GM12878 (cell line): ENCODE results near the gene ATF6. TPM values are rescaled to one million over a fixed set of nuclear protein-coding genes. Genes with fewer than 3 reads are reported as not detected.

ENCODE experiments used
- GABPA ChIP-seq: IDR thresholded peaks from 2 replicates; pipeline ENCODE4 v1.6.1; 2014; ENCODE audit warnings: antibody characterized with exemption, low read depth, mild to moderate bottlenecking, inconsistent platforms
- HDAC2 ChIP-seq: fragments of 200-600 bp; sonication (generic); IDR thresholded peaks from 2 replicates; pipeline ENCODE4 v1.6.1; 2017
- MEF2B ChIP-seq: fragments of 450-650 bp; IDR thresholded peaks from 2 replicates; pipeline ENCODE4 v1.6.1; 2018; ENCODE audit warnings: mild to moderate bottlenecking, moderate library complexity; ENCODE audit not compliant: partially characterized antibody, poor library complexity, severe bottlenecking
- MYB ChIP-seq: fragments of 150-350 bp; IDR thresholded peaks from 2 replicates; pipeline ENCODE4 v1.6.1; 2014; ENCODE audit warnings: mild to moderate bottlenecking, low read depth, low read length, borderline replicate concordance
- NFIC ChIP-seq: IDR thresholded peaks from 2 replicates; pipeline ENCODE4 v1.6.1; 2012; ENCODE audit warnings: low read depth, mild to moderate bottlenecking, inconsistent platforms, low read length, moderate library complexity
- NFXL1 ChIP-seq: fragments of 450-650 bp; IDR thresholded peaks from 2 replicates; pipeline ENCODE4 v1.6.1; 2017; ENCODE audit warnings: antibody characterized with exemption, mild to moderate bottlenecking, borderline replicate concordance
- NFYA ChIP-seq: IDR thresholded peaks from 2 replicates; pipeline ENCODE4 v1.6.1; 2011; ENCODE audit warnings: low read depth, mild to moderate bottlenecking, low read length, improper control_type of control experiment, borderline replicate concordance
- NR2C1 ChIP-seq: fragments of 450-650 bp; IDR thresholded peaks from 2 replicates; pipeline ENCODE4 v1.6.1; 2017; ENCODE audit warnings: antibody characterized with exemption, mild to moderate bottlenecking, moderate library complexity
- SMAD5 ChIP-seq: IDR thresholded peaks from 2 replicates; pipeline ENCODE4 v1.6.1; 2016; ENCODE audit warnings: antibody characterized with exemption, low read depth
- TCF7 ChIP-seq: IDR thresholded peaks from 2 replicates; pipeline ENCODE4 v1.6.1; 2014; ENCODE audit warnings: antibody characterized with exemption, borderline replicate concordance
- WRNIP1 ChIP-seq: IDR thresholded peaks from 2 replicates; pipeline ENCODE4 v1.6.1; 2011; ENCODE audit warnings: low read depth, low read length, improper control_type of control experiment, borderline replicate concordance
- polyA plus RNA-seq, 11 experiments: library from polyadenylated mRNA; depleted of rRNA in 4 of 11; unstranded in 6 of 11; stranded (reverse) in 5 of 11; fragments of >200 nt; fragmentation: Nextera tagmentation in 4 of 11; fragmentation: Illumina TruSeq in 1 of 11; extraction: Ambion mirVana in 4 of 11; extraction: Trizol in 1 of 11; gene quantifications; 1 replicate in 1 of 11; 2 replicates in 10 of 11; pipeline versions ENCODE4 v1.2.1 to v1.2.3, GENCODE V29; 2011 to 2016; ENCODE audit warnings: inconsistent platforms in 2 of 11, missing spikeins in 2 of 11, low read depth in 1 of 11
- total RNA-seq, 4 experiments: library from RNA; depleted of rRNA in 3 of 4; stranded (reverse); fragments of >200 nt in 3 of 4; fragmentation: Illumina TruSeq in 1 of 4; extraction: Trizol in 1 of 4; gene quantifications; 2 replicates each; pipeline versions ENCODE4 v1.2.1 to v1.2.3, GENCODE V29; 2013 to 2021
- TF ChIP-seq, protein P1 (sequence below): fragments of 150-350 bp; IDR thresholded peaks from 2 replicates; pipeline ENCODE4 v1.6.1; 2016; ENCODE audit warnings: low read depth, low read length
- TF ChIP-seq, protein P2 (sequence below): IDR thresholded peaks from 2 replicates; pipeline ENCODE4 v1.6.1; 2012; ENCODE audit warnings: low read length, inconsistent platforms
- TF ChIP-seq, protein P3 (sequence below): fragments of 450-650 bp; conservative IDR thresholded peaks from 2 replicates; pipeline ENCODE4 v1.6.1; 2017; ENCODE audit warnings: mild to moderate bottlenecking, moderate library complexity
- TF ChIP-seq, protein P4 (sequence below): IDR thresholded peaks from 2 replicates; pipeline ENCODE4 v1.6.1; 2011; ENCODE audit warnings: low read depth, mild to moderate bottlenecking, low read length, moderate library complexity, borderline replicate concordance; ENCODE audit errors: extremely low read depth
- TF ChIP-seq, protein P5 (sequence below): fragments of 150-350 bp; IDR thresholded peaks from 2 replicates; pipeline ENCODE4 v1.6.1; 2014; ENCODE audit warnings: mild to moderate bottlenecking, low read depth, low read length
- TF ChIP-seq, protein P6 (sequence below): fragments of 450-650 bp; IDR thresholded peaks from 2 replicates; pipeline ENCODE4 v1.6.1; 2017; ENCODE audit warnings: mild to moderate bottlenecking, moderate library complexity

Gene ATF6
- total and polyA plus RNA-seq, 10 of the 15 experiments (the other 5 are each of a cell fraction or from before 2014, with no cell fraction given) = 7.8 to 24.3 (median 14.7) TPM

DNA sequence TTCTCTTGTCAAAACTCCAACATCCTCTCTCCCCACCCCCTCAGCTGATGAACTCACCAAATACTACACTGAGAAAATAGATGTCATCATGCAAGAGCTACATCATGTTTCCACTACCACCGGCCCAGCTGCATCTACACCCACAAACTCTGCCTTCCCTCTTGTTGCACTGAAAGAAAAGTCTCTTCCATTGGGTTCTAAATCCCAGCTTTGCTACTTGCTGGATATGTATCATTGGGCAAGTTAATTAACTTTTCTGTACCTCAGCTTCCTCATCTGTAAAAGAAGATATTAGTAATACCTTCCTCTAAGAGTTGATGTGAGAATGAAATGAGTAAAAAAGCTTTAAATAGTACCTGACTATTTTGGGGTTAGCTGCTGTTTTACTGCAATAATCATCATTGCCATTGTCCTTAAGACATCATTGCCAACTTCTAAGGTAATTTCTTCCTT is 149.0 kb downstream of the ATF6 start (continued):
- TF ChIP-seq, protein P1, sequence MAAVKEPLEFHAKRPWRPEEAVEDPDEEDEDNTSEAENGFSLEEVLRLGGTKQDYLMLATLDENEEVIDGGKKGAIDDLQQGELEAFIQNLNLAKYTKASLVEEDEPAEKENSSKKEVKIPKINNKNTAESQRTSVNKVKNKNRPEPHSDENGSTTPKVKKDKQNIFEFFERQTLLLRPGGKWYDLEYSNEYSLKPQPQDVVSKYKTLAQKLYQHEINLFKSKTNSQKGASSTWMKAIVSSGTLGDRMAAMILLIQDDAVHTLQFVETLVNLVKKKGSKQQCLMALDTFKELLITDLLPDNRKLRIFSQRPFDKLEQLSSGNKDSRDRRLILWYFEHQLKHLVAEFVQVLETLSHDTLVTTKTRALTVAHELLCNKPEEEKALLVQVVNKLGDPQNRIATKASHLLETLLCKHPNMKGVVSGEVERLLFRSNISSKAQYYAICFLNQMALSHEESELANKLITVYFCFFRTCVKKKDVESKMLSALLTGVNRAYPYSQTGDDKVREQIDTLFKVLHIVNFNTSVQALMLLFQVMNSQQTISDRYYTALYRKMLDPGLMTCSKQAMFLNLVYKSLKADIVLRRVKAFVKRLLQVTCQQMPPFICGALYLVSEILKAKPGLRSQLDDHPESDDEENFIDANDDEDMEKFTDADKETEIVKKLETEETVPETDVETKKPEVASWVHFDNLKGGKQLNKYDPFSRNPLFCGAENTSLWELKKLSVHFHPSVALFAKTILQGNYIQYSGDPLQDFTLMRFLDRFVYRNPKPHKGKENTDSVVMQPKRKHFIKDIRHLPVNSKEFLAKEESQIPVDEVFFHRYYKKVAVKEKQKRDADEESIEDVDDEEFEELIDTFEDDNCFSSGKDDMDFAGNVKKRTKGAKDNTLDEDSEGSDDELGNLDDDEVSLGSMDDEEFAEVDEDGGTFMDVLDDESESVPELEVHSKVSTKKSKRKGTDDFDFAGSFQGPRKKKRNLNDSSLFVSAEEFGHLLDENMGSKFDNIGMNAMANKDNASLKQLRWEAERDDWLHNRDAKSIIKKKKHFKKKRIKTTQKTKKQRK = no peak
- TF ChIP-seq MYB (no peak), NR2C1 (no peak), HDAC2 (no peak), SMAD5 (no peak), GABPA (peak; percentile 54; the same call in 1 of the 2 replicates), MEF2B (peak; percentile 90), NFYA (no peak), NFXL1 (no peak), WRNIP1 (no peak), TCF7 (0 out of 2 replicates have a peak, but pooled peaks have one; percentile 57), NFIC (peak; percentile 95)
- TF ChIP-seq, protein P2, sequence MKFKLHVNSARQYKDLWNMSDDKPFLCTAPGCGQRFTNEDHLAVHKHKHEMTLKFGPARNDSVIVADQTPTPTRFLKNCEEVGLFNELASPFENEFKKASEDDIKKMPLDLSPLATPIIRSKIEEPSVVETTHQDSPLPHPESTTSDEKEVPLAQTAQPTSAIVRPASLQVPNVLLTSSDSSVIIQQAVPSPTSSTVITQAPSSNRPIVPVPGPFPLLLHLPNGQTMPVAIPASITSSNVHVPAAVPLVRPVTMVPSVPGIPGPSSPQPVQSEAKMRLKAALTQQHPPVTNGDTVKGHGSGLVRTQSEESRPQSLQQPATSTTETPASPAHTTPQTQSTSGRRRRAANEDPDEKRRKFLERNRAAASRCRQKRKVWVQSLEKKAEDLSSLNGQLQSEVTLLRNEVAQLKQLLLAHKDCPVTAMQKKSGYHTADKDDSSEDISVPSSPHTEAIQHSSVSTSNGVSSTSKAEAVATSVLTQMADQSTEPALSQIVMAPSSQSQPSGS = peak; percentile 97
- TF ChIP-seq, protein P3, sequence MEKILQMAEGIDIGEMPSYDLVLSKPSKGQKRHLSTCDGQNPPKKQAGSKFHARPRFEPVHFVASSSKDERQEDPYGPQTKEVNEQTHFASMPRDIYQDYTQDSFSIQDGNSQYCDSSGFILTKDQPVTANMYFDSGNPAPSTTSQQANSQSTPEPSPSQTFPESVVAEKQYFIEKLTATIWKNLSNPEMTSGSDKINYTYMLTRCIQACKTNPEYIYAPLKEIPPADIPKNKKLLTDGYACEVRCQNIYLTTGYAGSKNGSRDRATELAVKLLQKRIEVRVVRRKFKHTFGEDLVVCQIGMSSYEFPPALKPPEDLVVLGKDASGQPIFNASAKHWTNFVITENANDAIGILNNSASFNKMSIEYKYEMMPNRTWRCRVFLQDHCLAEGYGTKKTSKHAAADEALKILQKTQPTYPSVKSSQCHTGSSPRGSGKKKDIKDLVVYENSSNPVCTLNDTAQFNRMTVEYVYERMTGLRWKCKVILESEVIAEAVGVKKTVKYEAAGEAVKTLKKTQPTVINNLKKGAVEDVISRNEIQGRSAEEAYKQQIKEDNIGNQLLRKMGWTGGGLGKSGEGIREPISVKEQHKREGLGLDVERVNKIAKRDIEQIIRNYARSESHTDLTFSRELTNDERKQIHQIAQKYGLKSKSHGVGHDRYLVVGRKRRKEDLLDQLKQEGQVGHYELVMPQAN = no peak
- TF ChIP-seq, protein P4, sequence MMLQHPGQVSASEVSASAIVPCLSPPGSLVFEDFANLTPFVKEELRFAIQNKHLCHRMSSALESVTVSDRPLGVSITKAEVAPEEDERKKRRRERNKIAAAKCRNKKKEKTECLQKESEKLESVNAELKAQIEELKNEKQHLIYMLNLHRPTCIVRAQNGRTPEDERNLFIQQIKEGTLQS = no peak
- TF ChIP-seq, protein P5, sequence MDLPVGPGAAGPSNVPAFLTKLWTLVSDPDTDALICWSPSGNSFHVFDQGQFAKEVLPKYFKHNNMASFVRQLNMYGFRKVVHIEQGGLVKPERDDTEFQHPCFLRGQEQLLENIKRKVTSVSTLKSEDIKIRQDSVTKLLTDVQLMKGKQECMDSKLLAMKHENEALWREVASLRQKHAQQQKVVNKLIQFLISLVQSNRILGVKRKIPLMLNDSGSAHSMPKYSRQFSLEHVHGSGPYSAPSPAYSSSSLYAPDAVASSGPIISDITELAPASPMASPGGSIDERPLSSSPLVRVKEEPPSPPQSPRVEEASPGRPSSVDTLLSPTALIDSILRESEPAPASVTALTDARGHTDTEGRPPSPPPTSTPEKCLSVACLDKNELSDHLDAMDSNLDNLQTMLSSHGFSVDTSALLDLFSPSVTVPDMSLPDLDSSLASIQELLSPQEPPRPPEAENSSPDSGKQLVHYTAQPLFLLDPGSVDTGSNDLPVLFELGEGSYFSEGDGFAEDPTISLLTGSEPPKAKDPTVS = no peak
- TF ChIP-seq, protein P6, sequence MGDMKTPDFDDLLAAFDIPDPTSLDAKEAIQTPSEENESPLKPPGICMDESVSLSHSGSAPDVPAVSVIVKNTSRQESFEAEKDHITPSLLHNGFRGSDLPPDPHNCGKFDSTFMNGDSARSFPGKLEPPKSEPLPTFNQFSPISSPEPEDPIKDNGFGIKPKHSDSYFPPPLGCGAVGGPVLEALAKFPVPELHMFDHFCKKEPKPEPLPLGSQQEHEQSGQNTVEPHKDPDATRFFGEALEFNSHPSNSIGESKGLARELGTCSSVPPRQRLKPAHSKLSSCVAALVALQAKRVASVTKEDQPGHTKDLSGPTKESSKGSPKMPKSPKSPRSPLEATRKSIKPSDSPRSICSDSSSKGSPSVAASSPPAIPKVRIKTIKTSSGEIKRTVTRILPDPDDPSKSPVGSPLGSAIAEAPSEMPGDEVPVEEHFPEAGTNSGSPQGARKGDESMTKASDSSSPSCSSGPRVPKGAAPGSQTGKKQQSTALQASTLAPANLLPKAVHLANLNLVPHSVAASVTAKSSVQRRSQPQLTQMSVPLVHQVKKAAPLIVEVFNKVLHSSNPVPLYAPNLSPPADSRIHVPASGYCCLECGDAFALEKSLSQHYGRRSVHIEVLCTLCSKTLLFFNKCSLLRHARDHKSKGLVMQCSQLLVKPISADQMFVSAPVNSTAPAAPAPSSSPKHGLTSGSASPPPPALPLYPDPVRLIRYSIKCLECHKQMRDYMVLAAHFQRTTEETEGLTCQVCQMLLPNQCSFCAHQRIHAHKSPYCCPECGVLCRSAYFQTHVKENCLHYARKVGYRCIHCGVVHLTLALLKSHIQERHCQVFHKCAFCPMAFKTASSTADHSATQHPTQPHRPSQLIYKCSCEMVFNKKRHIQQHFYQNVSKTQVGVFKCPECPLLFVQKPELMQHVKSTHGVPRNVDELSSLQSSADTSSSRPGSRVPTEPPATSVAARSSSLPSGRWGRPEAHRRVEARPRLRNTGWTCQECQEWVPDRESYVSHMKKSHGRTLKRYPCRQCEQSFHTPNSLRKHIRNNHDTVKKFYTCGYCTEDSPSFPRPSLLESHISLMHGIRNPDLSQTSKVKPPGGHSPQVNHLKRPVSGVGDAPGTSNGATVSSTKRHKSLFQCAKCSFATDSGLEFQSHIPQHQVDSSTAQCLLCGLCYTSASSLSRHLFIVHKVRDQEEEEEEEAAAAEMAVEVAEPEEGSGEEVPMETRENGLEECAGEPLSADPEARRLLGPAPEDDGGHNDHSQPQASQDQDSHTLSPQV = no peak
